Dermis blood vessel endothelial cell (primary cell): ENCODE data around the gene FAIM. TPM values are rescaled to one million over a fixed set of nuclear protein-coding genes. Genes with fewer than 3 reads are reported as not detected.

Source experiments
- DNase-seq: peaks from one replicate; pipeline ENCODE4 v3.0.0; 2010
- total RNA-seq: library from RNA; depleted of rRNA; stranded (reverse); fragments of >200 nt; gene quantifications from 2 replicates; pipeline ENCODE4 v1.2.3, GENCODE V29; 2014

Gene FAIM
- total RNA-seq, 1 donor from 2014 or later, result 5.6 TPM

DNA sequence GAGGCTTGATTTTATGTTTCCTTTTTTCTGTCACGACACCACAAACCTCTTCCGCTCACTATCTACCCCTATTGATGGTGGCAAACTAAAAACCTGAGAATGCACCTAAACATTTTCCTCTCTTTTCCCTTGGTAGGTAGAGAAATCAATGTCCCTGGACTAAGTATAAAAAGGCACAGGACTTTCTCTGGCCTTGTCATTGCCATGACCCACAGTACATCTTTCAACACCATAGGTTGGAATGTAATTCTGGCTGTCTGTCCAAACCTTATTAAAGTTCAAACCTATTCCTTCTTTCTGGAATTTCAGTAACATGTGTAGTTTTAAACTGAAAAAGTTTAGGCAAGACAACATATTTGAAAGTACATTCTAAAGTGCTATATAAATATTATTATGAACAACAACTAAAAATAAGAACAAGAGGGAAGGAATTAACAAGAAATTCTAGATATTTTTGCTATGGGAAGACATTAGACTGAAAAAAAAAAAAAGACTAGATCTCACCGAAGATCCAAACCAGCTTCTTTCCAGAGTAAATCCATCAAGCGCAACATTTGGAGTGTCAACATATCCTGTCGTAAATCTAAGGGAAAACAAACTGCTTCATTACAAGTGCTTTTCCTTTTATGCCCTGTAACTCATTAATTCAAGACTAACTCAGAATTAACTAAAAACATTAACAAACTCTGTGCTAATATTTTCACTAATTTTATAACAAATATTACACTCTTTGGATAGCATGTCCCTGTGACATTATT, 73.1 kb downstream of the FAIM start:
- no peak for DNase-seq

DNA sequence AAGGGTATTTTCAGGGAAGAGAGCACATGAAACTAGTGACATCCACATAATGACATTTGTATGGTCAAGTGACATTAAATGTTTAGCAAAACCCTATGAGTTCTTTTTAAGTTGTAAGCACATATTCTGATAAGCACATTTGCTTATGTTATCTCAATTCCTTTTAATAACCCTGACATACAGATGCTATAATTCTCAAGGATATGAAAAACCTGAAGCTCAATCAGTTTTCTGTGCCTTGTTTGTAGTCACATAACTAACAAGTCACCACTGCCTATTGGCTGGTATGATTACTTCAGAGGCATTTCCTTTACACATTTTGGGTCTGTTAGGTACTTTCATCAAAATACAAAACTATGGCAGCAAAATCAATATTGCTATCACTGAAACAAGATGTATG, 74.1 kb downstream of the FAIM start:
- DNase-seq, result no peak

Other genes with a start within 250 kb of the FAIM start
- not detected in 2 replicates for gene ESYT3, start 174.2 kb upstream of the FAIM start, total RNA-seq
- gene CEP70, start 14.5 kb upstream of the FAIM start, total RNA-seq, result 16.9 and 18.0 TPM in 2 replicates
- gene PIK3CB, start 226.2 kb downstream of the FAIM start, total RNA-seq, result 16.7 and 33.4 TPM in 2 replicates